K562 (cell line): Measurements from ENCODE around the gene CCDC171. TPM values are rescaled to one million over a fixed set of nuclear protein-coding genes. Genes with fewer than 3 reads are reported as not detected.
A peak's percentile ranks its signal among the peaks of the same experiment; 100 is the strongest.

Source experiments
- ATAC-seq: fragments of 200-7000 bp; cut with Tn5 transposase; 3 replicates; pipeline ENCODE4 v1.9.1; 2020; ENCODE audit warnings: moderate library complexity
- BruUV-seq: library from RNA; stranded (reverse); fragments of 400-500 nt; replicated peaks from 2 replicates; lab custom pipeline; 2021; lab: Mats Ljungman, UMichigan
- CTCF ChIA-PET: fragments of 300-600 bp; formaldehyde crosslinking; extraction: SDS; loops from one replicate; lab custom pipeline; 2021; ENCODE audit warnings: low intra/inter-chr PET ratio; lab: Yijun Ruan, JAX
- POLR2A ChIA-PET: fragments of 300-600, 350-650 bp; sonication (Branson Sonifier 250); formaldehyde crosslinking; extraction: SDS; loops from one replicate; lab custom pipeline; 2021; ENCODE audit warnings: antibody characterized with exemption, inconsistent platforms; lab: Yijun Ruan, JAX
- DNase-seq, 4 experiments: peaks; one replicate each; pipeline versions ENCODE4 v3.0.0 to v3.0.0-alpha.2; 2011 to 2018; ENCODE audit warnings: low spot score in 3 of 4, mixed read lengths in 3 of 4; ENCODE audit errors: extremely low read depth in 1 of 4
- FAIRE-seq: peaks from 2 replicates; lab custom pipeline; 2011; peaks lifted over from hg19 to GRCh38; lab: Jason Lieb, UNC
- H2AFZ ChIP-seq: 2 replicates; pipeline ENCODE4 v1.6.0; 2011; ENCODE audit warnings: low read depth, low read length, control low read depth, inconsistent platforms
- H3K27ac ChIP-seq: fragments of 200-600 bp; 3 replicates; pipeline ENCODE4 v1.8.0; 2011; ENCODE audit warnings: low read depth, mild to moderate bottlenecking, control low read depth, inconsistent platforms, low read length, moderate library complexity, mixed read lengths; ENCODE audit errors: extremely low read depth
- H3K27me3 ChIP-seq, 2 experiments: fragments of 300-600 bp in 1 of 2; 2 replicates in 1 of 2; 3 replicates in 1 of 2; pipeline versions ENCODE4 v1.6.0 to v1.8.0; 2011; ENCODE audit warnings: inconsistent platforms in 2 of 2, low read length in 2 of 2, mild to moderate bottlenecking in 1 of 2, mixed read lengths in 1 of 2, moderate library complexity in 1 of 2; ENCODE audit not compliant: control insufficient read depth in 2 of 2, insufficient read depth in 2 of 2
- H3K36me3 ChIP-seq: fragments of 300-600 bp; 3 replicates; pipeline ENCODE4 v1.8.0; 2011; ENCODE audit warnings: mild to moderate bottlenecking, low read length, inconsistent platforms; ENCODE audit not compliant: control insufficient read depth, insufficient read depth
- H3K4me1 ChIP-seq, 2 experiments: fragments of 200-600 bp in 1 of 2; replicated peaks in 1 of 2; 2 replicates in 1 of 2; 3 replicates in 1 of 2; pipeline versions ENCODE4 v1.5.1 to v1.8.0; 2011; ENCODE audit warnings: inconsistent platforms in 2 of 2, low read length in 2 of 2, mild to moderate bottlenecking in 1 of 2, mixed read lengths in 1 of 2, moderate library complexity in 1 of 2; ENCODE audit not compliant: control insufficient read depth in 2 of 2, insufficient read depth in 2 of 2
- H3K4me2 ChIP-seq: 2 replicates; pipeline ENCODE4 v1.6.1; 2011; ENCODE audit warnings: low read length, control low read depth, inconsistent platforms, mixed read lengths; ENCODE audit not compliant: insufficient read depth
- H3K4me3 ChIP-seq: fragments of 200-600 bp; sonication (generic), shearing (Covaris generic); 2 replicates; pipeline ENCODE4 v1.5.1; 2016; ENCODE audit warnings: control low read depth, inconsistent platforms
- H3K79me2 ChIP-seq: fragments of 200-600 bp; 3 replicates; pipeline ENCODE4 v1.8.0; 2011; ENCODE audit warnings: low read length, inconsistent platforms; ENCODE audit not compliant: control insufficient read depth, insufficient read depth
- H3K9ac ChIP-seq, 2 experiments: 2 replicates each; pipeline versions ENCODE4 v1.6.0 to v1.6.1; 2011; ENCODE audit warnings: low read depth in 2 of 2, low read length in 2 of 2, control low read depth in 1 of 2, inconsistent platforms in 1 of 2, mild to moderate bottlenecking in 1 of 2, mixed read lengths in 1 of 2; ENCODE audit not compliant: insufficient read depth in 1 of 2
- H3K9me1 ChIP-seq: one replicate; pipeline ENCODE4 v1.6.0; 2011; ENCODE audit warnings: inconsistent platforms, mild to moderate bottlenecking, low read length, moderate library complexity; ENCODE audit not compliant: control insufficient read depth, insufficient read depth
- H3K9me3 ChIP-seq: replicated peaks from 2 replicates; pipeline ENCODE4 v1.5.1; 2011; ENCODE audit warnings: low read depth, low read length, inconsistent platforms; ENCODE audit not compliant: control insufficient read depth, insufficient read depth
- H4K20me1 ChIP-seq: replicated peaks from 2 replicates; pipeline ENCODE4 v1.6.1; 2011; ENCODE audit warnings: low read length, inconsistent platforms, mixed read lengths; ENCODE audit not compliant: control insufficient read depth, insufficient read depth
- CBX8 ChIP-seq: fragments of 200-600 bp; sonication (generic); IDR thresholded peaks from 2 replicates; pipeline ENCODE4 v1.6.1; 2012; ENCODE audit warnings: borderline replicate concordance, mixed run types, low read depth, mild to moderate bottlenecking, moderate library complexity, mixed read lengths, low read length, control low read depth, inconsistent platforms; ENCODE audit not compliant: poor library complexity, severe bottlenecking; ENCODE audit errors: extremely low read depth
- NFYB ChIP-seq: IDR thresholded peaks from 2 replicates; pipeline ENCODE4 v1.6.1; 2011; ENCODE audit warnings: mild to moderate bottlenecking, moderate library complexity; ENCODE audit not compliant: insufficient read length; ENCODE audit errors: extremely low read depth
- RAD21 ChIP-seq, 2 experiments: fragments of 250-450 bp in 1 of 2; fragments of 450-650 bp in 1 of 2; sonication (Bioruptor Pico) in 1 of 2; formaldehyde crosslinking in 1 of 2; IDR thresholded peaks in 1 of 2; conservative IDR thresholded peaks in 1 of 2; 2 replicates each; pipeline versions ENCODE4 v1.4.0 to v1.8.0; 2020 to 2022; ENCODE audit warnings: mild to moderate bottlenecking in 2 of 2, moderate library complexity in 1 of 2
- WGBS: fragments of 100-300 bp; shearing (Covaris generic); methylation state at CpG from one replicate; pipeline ENCODE4 v1.1.6; 2016; ENCODE audit warnings: low coverage, mixed read lengths; ENCODE audit not compliant: insufficient coverage; ENCODE audit errors: missing lambda C conversion rate; 5-methylcytosine and 5-hydroxymethylcytosine counted together
- in situ Hi-C: fragments of 300-500 bp; cut with MboI; formaldehyde crosslinking; loops from 4 replicates; pipeline ENCODE4 v1.15.0; 2018; ENCODE audit warnings: inconsistent platforms, mixed read lengths
- intact Hi-C: fragments of 100-400 bp; cut with micrococcal nuclease; formaldehyde crosslinking; loops from 2 replicates; pipeline ENCODE4 v1.14.2; 2022
- polyA plus RNA-seq, 8 experiments: library from polyadenylated mRNA; depleted of rRNA in 4 of 8; stranded (reverse) in 5 of 8; unstranded in 3 of 8; fragments of >200 nt; fragmentation: Nextera tagmentation in 2 of 8; fragmentation: Illumina TruSeq in 1 of 8; extraction: Ambion mirVana in 2 of 8; extraction: Trizol in 1 of 8; gene quantifications; 2 replicates each; pipeline versions ENCODE4 v1.2.1 to v1.2.3, GENCODE V29; 2011 to 2014; ENCODE audit warnings: inconsistent platforms in 1 of 8, missing spikeins in 1 of 8
- total RNA-seq, 7 experiments: library from RNA; depleted of rRNA in 6 of 7; stranded (reverse); fragments of >200 nt in 6 of 7; fragmentation: Illumina TruSeq in 2 of 7; extraction: Trizol in 2 of 7; gene quantifications; 2 replicates each; pipeline versions ENCODE4 v1.2.1 to v1.2.3, GENCODE V29; 2011 to 2021; ENCODE audit warnings: low replicate concordance in 1 of 7
- TF ChIP-seq, protein P1 (sequence below), 3 experiments: IDR thresholded peaks in 2 of 3; conservative IDR thresholded peaks in 1 of 3; 2 replicates each; pipeline ENCODE4 v1.5.1; 2011 to 2012; ENCODE audit warnings: low read length in 3 of 3, mild to moderate bottlenecking in 3 of 3, control low read depth in 2 of 3, improper control_type of control experiment in 1 of 3, inconsistent platforms in 1 of 3, low read depth in 1 of 3, mixed read lengths in 1 of 3, moderate library complexity in 1 of 3; ENCODE audit not compliant: insufficient read depth in 2 of 3
- TF ChIP-seq, protein P2 (sequence below), 2 experiments: fragments of 450-650 bp; formaldehyde crosslinking in 1 of 2; IDR thresholded peaks; 2 replicates each; pipeline versions ENCODE4 v1.4.0 to v1.6.1; 2014 to 2020; ENCODE audit warnings: mild to moderate bottlenecking in 2 of 2, borderline replicate concordance in 1 of 2, low read depth in 1 of 2
- TF ChIP-seq, protein P3 (sequence below): fragments of 450-650 bp; formaldehyde crosslinking; IDR thresholded peaks from 2 replicates; pipeline ENCODE4 v1.4.0; 2020; ENCODE audit warnings: mild to moderate bottlenecking, moderate library complexity

Gene CCDC171
- total and polyA plus RNA-seq, 9 of the 15 experiments (the other 6 are each of a cell fraction or from before 2014, with no cell fraction given), result 0.08 to 3.8 (median 0.27) TPM

DNA sequence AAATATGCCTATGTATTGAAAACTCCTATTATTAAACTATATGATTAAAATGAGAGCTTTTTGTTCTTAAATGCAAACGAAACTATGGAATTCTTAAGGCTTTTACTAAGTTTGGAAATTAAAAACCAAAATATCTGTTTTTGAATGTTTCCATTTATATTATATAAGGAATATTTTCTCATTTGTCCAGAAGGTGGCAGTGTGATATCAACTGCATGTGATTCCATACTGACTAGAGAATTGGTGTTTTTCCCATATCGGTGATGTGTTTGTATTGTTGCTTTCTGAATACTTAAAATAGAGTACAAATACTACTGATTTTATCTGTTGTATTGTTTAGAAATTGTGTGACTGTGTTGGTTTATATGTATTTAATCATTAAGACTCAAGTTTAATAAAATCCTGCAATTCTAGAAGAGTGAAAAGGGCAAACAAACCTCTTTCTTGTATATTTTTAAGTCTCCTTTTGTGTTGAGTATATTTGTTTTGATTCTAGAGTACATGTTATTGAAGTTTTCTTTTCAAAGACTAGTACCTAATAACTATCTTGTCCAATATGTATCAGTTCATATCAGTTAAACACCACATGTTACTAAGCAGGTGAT, 320.8 kb downstream of the CCDC171 start:
- Histone ChIP-seq H4K20me1 (no peaks in the 10 kb centered on the region), H3K4me3 (no peak overlapping the region), H2AFZ (no peak overlapping the region), H3K4me2 (no peak overlapping the region), H3K9ac (no peak overlapping the region), H3K4me1 (no peaks in the 10 kb centered on the region), H3K9me1 (no peaks in the 10 kb centered on the region), H3K79me2 (no peaks in the 10 kb centered on the region), H3K27me3 (no peaks in the 10 kb centered on the region), H3K9me3 (no peaks in the 10 kb centered on the region), H3K36me3 (no peaks in the 10 kb centered on the region), H3K27ac (no peak overlapping the region)
- TF ChIP-seq, protein P1, sequence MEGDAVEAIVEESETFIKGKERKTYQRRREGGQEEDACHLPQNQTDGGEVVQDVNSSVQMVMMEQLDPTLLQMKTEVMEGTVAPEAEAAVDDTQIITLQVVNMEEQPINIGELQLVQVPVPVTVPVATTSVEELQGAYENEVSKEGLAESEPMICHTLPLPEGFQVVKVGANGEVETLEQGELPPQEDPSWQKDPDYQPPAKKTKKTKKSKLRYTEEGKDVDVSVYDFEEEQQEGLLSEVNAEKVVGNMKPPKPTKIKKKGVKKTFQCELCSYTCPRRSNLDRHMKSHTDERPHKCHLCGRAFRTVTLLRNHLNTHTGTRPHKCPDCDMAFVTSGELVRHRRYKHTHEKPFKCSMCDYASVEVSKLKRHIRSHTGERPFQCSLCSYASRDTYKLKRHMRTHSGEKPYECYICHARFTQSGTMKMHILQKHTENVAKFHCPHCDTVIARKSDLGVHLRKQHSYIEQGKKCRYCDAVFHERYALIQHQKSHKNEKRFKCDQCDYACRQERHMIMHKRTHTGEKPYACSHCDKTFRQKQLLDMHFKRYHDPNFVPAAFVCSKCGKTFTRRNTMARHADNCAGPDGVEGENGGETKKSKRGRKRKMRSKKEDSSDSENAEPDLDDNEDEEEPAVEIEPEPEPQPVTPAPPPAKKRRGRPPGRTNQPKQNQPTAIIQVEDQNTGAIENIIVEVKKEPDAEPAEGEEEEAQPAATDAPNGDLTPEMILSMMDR (IDR thresholded peaks at IDR 0.05 in 2 of 3, conservative IDR thresholded peaks at IDR 0.05 in 1 of 3; ENCODE audit: insufficient read depth in 2 of 3, low read depth in 1 of 3, low read length in 3 of 3), result peak in 1 of 3 experiments; percentile 53; a peak in 3 of 6 replicates
- TF ChIP-seq NFYB, result no peak
- TF ChIP-seq, protein P2, sequence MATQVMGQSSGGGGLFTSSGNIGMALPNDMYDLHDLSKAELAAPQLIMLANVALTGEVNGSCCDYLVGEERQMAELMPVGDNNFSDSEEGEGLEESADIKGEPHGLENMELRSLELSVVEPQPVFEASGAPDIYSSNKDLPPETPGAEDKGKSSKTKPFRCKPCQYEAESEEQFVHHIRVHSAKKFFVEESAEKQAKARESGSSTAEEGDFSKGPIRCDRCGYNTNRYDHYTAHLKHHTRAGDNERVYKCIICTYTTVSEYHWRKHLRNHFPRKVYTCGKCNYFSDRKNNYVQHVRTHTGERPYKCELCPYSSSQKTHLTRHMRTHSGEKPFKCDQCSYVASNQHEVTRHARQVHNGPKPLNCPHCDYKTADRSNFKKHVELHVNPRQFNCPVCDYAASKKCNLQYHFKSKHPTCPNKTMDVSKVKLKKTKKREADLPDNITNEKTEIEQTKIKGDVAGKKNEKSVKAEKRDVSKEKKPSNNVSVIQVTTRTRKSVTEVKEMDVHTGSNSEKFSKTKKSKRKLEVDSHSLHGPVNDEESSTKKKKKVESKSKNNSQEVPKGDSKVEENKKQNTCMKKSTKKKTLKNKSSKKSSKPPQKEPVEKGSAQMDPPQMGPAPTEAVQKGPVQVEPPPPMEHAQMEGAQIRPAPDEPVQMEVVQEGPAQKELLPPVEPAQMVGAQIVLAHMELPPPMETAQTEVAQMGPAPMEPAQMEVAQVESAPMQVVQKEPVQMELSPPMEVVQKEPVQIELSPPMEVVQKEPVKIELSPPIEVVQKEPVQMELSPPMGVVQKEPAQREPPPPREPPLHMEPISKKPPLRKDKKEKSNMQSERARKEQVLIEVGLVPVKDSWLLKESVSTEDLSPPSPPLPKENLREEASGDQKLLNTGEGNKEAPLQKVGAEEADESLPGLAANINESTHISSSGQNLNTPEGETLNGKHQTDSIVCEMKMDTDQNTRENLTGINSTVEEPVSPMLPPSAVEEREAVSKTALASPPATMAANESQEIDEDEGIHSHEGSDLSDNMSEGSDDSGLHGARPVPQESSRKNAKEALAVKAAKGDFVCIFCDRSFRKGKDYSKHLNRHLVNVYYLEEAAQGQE (IDR thresholded peaks at IDR 0.05; ENCODE audit: borderline replicate concordance), result peak; percentile 17; the same call in 1 of the 2 replicates
- TF ChIP-seq, protein P2 (CRISPR knock-in tag; IDR thresholded peaks at IDR 0.05; ENCODE audit: low read depth), result no peak
- TF ChIP-seq RAD21 (CRISPR knock-in tag; conservative IDR thresholded peaks at IDR 0.05 in 1 of 2, IDR thresholded peaks at IDR 0.05 in 1 of 2), result peak; percentile 40 to 50
- TF ChIP-seq CBX8, result no peak
- TF ChIP-seq, protein P3, sequence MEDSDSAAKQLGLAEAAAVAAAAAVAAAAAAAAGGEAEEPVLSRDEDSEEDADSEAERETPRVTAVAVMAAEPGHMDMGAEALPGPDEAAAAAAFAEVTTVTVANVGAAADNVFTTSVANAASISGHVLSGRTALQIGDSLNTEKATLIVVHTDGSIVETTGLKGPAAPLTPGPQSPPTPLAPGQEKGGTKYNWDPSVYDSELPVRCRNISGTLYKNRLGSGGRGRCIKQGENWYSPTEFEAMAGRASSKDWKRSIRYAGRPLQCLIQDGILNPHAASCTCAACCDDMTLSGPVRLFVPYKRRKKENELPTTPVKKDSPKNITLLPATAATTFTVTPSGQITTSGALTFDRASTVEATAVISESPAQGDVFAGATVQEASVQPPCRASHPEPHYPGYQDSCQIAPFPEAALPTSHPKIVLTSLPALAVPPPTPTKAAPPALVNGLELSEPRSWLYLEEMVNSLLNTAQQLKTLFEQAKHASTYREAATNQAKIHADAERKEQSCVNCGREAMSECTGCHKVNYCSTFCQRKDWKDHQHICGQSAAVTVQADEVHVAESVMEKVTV, result 0 out of 2 replicates have a peak, but pooled peaks have one; percentile 21
- ChIA-PET POLR2A (no interaction called here), CTCF (interaction anchor here (1.2 kb wide), 1 partner anchor 1589 kb away, joined by 3 read pairs; no protein-coding TSS in a partner anchor)
- FAIRE-seq, result no peak
- DNase-seq, result peak in 3 of 4 experiments; percentile 4 to 30 (median 6)
- in situ Hi-C loops (no loop called here), intact Hi-C loops (loop anchor here (5.0 to 10.0 kb wide), 2 partner anchors 261 to 1589 kb away; no protein-coding TSS in a partner anchor)
- no TSS peak for BruUV-seq
- no peak for ATAC-seq
- WGBS, result 6% methylated on average over 2 of the region's 2 CpGs
